Measurements from ENCODE around the gene LILRB2. TPM values are rescaled to one million over a fixed set of nuclear protein-coding genes. Genes with fewer than 3 reads are reported as not detected.

Gene LILRB2
- total RNA-seq, 1 experiment from 2014 or later = not detected

Small RNA genes within 50 kb of the gene (microRNA-seq; reads per million reads assigned to microRNA genes)
- gene MIR4752 = not detected

Other genes with a start within 250 kb of the LILRB2 start
- not detected in 2 replicates for gene VSTM1, start 217.2 kb downstream of the LILRB2 start, total RNA-seq (2021)
- gene TARM1, start 199.7 kb downstream of the LILRB2 start, total RNA-seq (2021) = not detected in 2 replicates
- gene OSCAR, start 180.3 kb downstream of the LILRB2 start, total RNA-seq (2021) = 0.47 and 0.61 TPM in 2 replicates
- gene NDUFA3, start 178.3 kb downstream of the LILRB2 start, total RNA-seq (2021) = 144 and 148 TPM in 2 replicates
- 31.1 and 31.4 TPM in 2 replicates for gene TFPT, start 165.5 kb downstream of the LILRB2 start, total RNA-seq (2021)
- gene PRPF31, start 165.4 kb downstream of the LILRB2 start, total RNA-seq (2021) = 109 and 115 TPM in 2 replicates
- 90.8 and 102 TPM in 2 replicates for gene CNOT3, start 143.3 kb downstream of the LILRB2 start, total RNA-seq (2021)
- gene LENG1, start 121.4 kb downstream of the LILRB2 start, total RNA-seq (2021) = 8.8 and 9.7 TPM in 2 replicates
- 0.58 and 0.96 TPM in 2 replicates for gene TMC4, start 108.0 kb downstream of the LILRB2 start, total RNA-seq (2021)
- gene MBOAT7, start 91.5 kb downstream of the LILRB2 start, total RNA-seq (2021) = 107 and 109 TPM in 2 replicates
- 56.9 and 64.7 TPM in 2 replicates for gene TSEN34, start 89.8 kb downstream of the LILRB2 start, total RNA-seq (2021)
- gene RPS9, start 80.3 kb downstream of the LILRB2 start, total RNA-seq (2021) = 944 and 951 TPM in 2 replicates
- not detected in 2 replicates for gene LILRB3, start 58.1 kb downstream of the LILRB2 start, total RNA-seq (2021)
- gene LILRA6, start 38.3 kb downstream of the LILRB2 start, total RNA-seq (2021) = not detected in 2 replicates
- not detected in 2 replicates for gene LILRB5, start 23.8 kb downstream of the LILRB2 start, total RNA-seq (2021)
- gene LILRA5, start 32.1 kb upstream of the LILRB2 start, total RNA-seq (2021) = not detected in 2 replicates
- gene LILRA4, start 58.1 kb upstream of the LILRB2 start, total RNA-seq (2021) = not detected in 2 replicates
- gene LAIR1, start 83.8 kb upstream of the LILRB2 start, total RNA-seq (2021) = not detected in 2 replicates
- 3.0 and 3.2 TPM in 2 replicates for gene TTYH1, start 134.4 kb upstream of the LILRB2 start, total RNA-seq (2021)
- 129 and 149 TPM in 2 replicates for gene LENG8, start 168.1 kb upstream of the LILRB2 start, total RNA-seq (2021)
- gene LENG9, start 182.7 kb upstream of the LILRB2 start, total RNA-seq (2021) = 4.2 and 4.3 TPM in 2 replicates
- 111 and 119 TPM in 2 replicates for gene CDC42EP5, start 192.2 kb upstream of the LILRB2 start, total RNA-seq (2021)
- gene LAIR2, start 221.7 kb upstream of the LILRB2 start, total RNA-seq (2021) = not detected in 2 replicates